ENCODE data around the gene SLC16A5. TPM values are rescaled to one million over a fixed set of nuclear protein-coding genes. Genes with fewer than 3 reads are reported as not detected.
"Not testable (repeated sequence)": the region's sequence is repeated elsewhere in the genome, so short reads cannot be mapped to it uniquely, and the experiment has no call there.

SLC16A5 gene
- polyA plus RNA-seq, 1 donor, result 25.5 TPM

- no peak overlapping the region for H3K27ac ChIP-seq (ENCODE audit: low read length)
- peaks cover 18% of the 10 kb centered on the region for H3K36me3 ChIP-seq (ENCODE audit: control insufficient read depth, insufficient read depth, low read length)
- no peaks in the 10 kb centered on the region for H3K9me3 ChIP-seq (ENCODE audit: control insufficient read depth, low read depth, low read length)
- H3K4me1 ChIP-seq (ENCODE audit: control insufficient read depth, insufficient read depth, low read length), result peaks cover 1% of the 10 kb centered on the region
- no peak overlapping the region for H3K4me3 ChIP-seq (ENCODE audit: low read length)
- DNase-seq, result no peak
- 100% methylated on average over 1 of the region's 5 CpGs for WGBS (ENCODE audit: insufficient coverage, low lambda C conversion rate)
- H3K27me3 ChIP-seq (ENCODE audit: control insufficient read depth, insufficient read depth, low read length), result no peaks in the 10 kb centered on the region
Observed at GRCh38 chr17:75135452-75135851, 47.7 kb downstream of the SLC16A5 start.

- H3K36me3 ChIP-seq (ENCODE audit: control insufficient read depth, insufficient read depth, low read length), result peaks cover 23% of the 10 kb centered on the region
- no peak for DNase-seq
Observed at GRCh38 chr17:75135946-75136345, 48.2 kb downstream of the SLC16A5 start.

GRCh38 chr17:75137762-75138161 lies 50.0 kb downstream of the SLC16A5 start:
- not testable (repeated sequence) for H3K27ac ChIP-seq (ENCODE audit: low read length); H3K9me3 ChIP-seq (ENCODE audit: control insufficient read depth, low read depth, low read length); H3K4me1 ChIP-seq (ENCODE audit: control insufficient read depth, insufficient read depth, low read length); H3K27me3 ChIP-seq (ENCODE audit: control insufficient read depth, insufficient read depth, low read length); DNase-seq; H3K4me3 ChIP-seq (ENCODE audit: low read length)
- WGBS (ENCODE audit: insufficient coverage, low lambda C conversion rate), result no CpG with 5 or more reads among the region's 9 CpGs
- H3K36me3 ChIP-seq (ENCODE audit: control insufficient read depth, insufficient read depth, low read length), result peaks cover 35% of the 10 kb centered on the region

More at GRCh38 chr17:75135946-75136345, 48.2 kb downstream of the SLC16A5 start:
- no peaks in the 10 kb centered on the region for H3K27me3 ChIP-seq (ENCODE audit: control insufficient read depth, insufficient read depth, low read length)
- no CpG with 5 or more reads among the region's 8 CpGs for WGBS (ENCODE audit: insufficient coverage, low lambda C conversion rate)
- no peaks in the 10 kb centered on the region for H3K9me3 ChIP-seq (ENCODE audit: control insufficient read depth, low read depth, low read length)
- H3K4me3 ChIP-seq (ENCODE audit: low read length), result no peak overlapping the region
- no peak overlapping the region for H3K27ac ChIP-seq (ENCODE audit: low read length)
- no peaks in the 10 kb centered on the region for H3K4me1 ChIP-seq (ENCODE audit: control insufficient read depth, insufficient read depth, low read length)

- no peak for DNase-seq
- H3K9me3 ChIP-seq (ENCODE audit: control insufficient read depth, low read depth, low read length), result no peaks in the 10 kb centered on the region
- WGBS (ENCODE audit: insufficient coverage, low lambda C conversion rate), result no CpG with 5 or more reads among the region's 5 CpGs
Observed at GRCh38 chr17:75138519-75138918, 50.8 kb downstream of the SLC16A5 start.

GRCh38 chr17:75142236-75142971 lies 54.6 kb downstream of the SLC16A5 start:
- no peaks in the 10 kb centered on the region for H3K27me3 ChIP-seq (ENCODE audit: control insufficient read depth, insufficient read depth, low read length)
- WGBS (ENCODE audit: insufficient coverage, low lambda C conversion rate), result 100% methylated on average over 1 of the region's 13 CpGs
- no peak overlapping the region for H3K4me3 ChIP-seq (ENCODE audit: low read length)
- H3K36me3 ChIP-seq (ENCODE audit: control insufficient read depth, insufficient read depth, low read length), result peaks cover 69% of the 10 kb centered on the region
- no peaks in the 10 kb centered on the region for H3K9me3 ChIP-seq (ENCODE audit: control insufficient read depth, low read depth, low read length)
- H3K4me1 ChIP-seq (ENCODE audit: control insufficient read depth, insufficient read depth, low read length), result peaks cover 1% of the 10 kb centered on the region
- H3K27ac ChIP-seq (ENCODE audit: low read length), result no peak overlapping the region
- no peak for DNase-seq

More at GRCh38 chr17:75138519-75138918, 50.8 kb downstream of the SLC16A5 start:
- peaks cover 39% of the 10 kb centered on the region for H3K36me3 ChIP-seq (ENCODE audit: control insufficient read depth, insufficient read depth, low read length)
- H3K4me3 ChIP-seq (ENCODE audit: low read length), result no peak overlapping the region
- no peaks in the 10 kb centered on the region for H3K4me1 ChIP-seq (ENCODE audit: control insufficient read depth, insufficient read depth, low read length)
- no peak overlapping the region for H3K27ac ChIP-seq (ENCODE audit: low read length)
- H3K27me3 ChIP-seq (ENCODE audit: control insufficient read depth, insufficient read depth, low read length), result no peaks in the 10 kb centered on the region

- peaks cover 12% of the 10 kb centered on the region for H3K4me1 ChIP-seq (ENCODE audit: control insufficient read depth, insufficient read depth, low read length)
- peaks cover 65% of the 10 kb centered on the region for H3K36me3 ChIP-seq (ENCODE audit: control insufficient read depth, insufficient read depth, low read length)
- no peak for DNase-seq
- H3K27ac ChIP-seq (ENCODE audit: low read length), result no peak overlapping the region
- no peak overlapping the region for H3K4me3 ChIP-seq (ENCODE audit: low read length)
- H3K27me3 ChIP-seq (ENCODE audit: control insufficient read depth, insufficient read depth, low read length), result no peaks in the 10 kb centered on the region
- 100% methylated on average over 1 of the region's 11 CpGs for WGBS (ENCODE audit: insufficient coverage, low lambda C conversion rate)
- H3K9me3 ChIP-seq (ENCODE audit: control insufficient read depth, low read depth, low read length), result no peaks in the 10 kb centered on the region
Observed at GRCh38 chr17:75144816-75145512, 57.2 kb downstream of the SLC16A5 start.

- peaks cover 12% of the 10 kb centered on the region for H3K4me1 ChIP-seq (ENCODE audit: control insufficient read depth, insufficient read depth, low read length)
- no peaks in the 10 kb centered on the region for H3K9me3 ChIP-seq (ENCODE audit: control insufficient read depth, low read depth, low read length)
- H3K27me3 ChIP-seq (ENCODE audit: control insufficient read depth, insufficient read depth, low read length), result no peaks in the 10 kb centered on the region
- H3K4me3 ChIP-seq (ENCODE audit: low read length), result no peak overlapping the region
- no peak for DNase-seq
- peaks cover 53% of the 10 kb centered on the region for H3K36me3 ChIP-seq (ENCODE audit: control insufficient read depth, insufficient read depth, low read length)
- WGBS (ENCODE audit: insufficient coverage, low lambda C conversion rate), result no CpG with 5 or more reads among the region's 3 CpGs
- no peak overlapping the region for H3K27ac ChIP-seq (ENCODE audit: low read length)
Observed at GRCh38 chr17:75146592-75146991, 58.8 kb downstream of the SLC16A5 start.

- no CpG with 5 or more reads among the region's 6 CpGs for WGBS (ENCODE audit: insufficient coverage, low lambda C conversion rate)
- H3K4me3 ChIP-seq (ENCODE audit: low read length), result no peak overlapping the region
- no peaks in the 10 kb centered on the region for H3K27me3 ChIP-seq (ENCODE audit: control insufficient read depth, insufficient read depth, low read length)
- peaks cover 43% of the 10 kb centered on the region for H3K36me3 ChIP-seq (ENCODE audit: control insufficient read depth, insufficient read depth, low read length)
- H3K9me3 ChIP-seq (ENCODE audit: control insufficient read depth, low read depth, low read length), result no peaks in the 10 kb centered on the region
- DNase-seq, result peak; percentile 48 to 78
- H3K27ac ChIP-seq (ENCODE audit: low read length), result peak overlapping the region; percentile 72
- peaks cover 20% of the 10 kb centered on the region for H3K4me1 ChIP-seq (ENCODE audit: control insufficient read depth, insufficient read depth, low read length)
Observed at GRCh38 chr17:75147878-75148546, 60.3 kb downstream of the SLC16A5 start.

GRCh38 chr17:75151930-75152329 lies 64.2 kb downstream of the SLC16A5 start:
- H3K9me3 ChIP-seq (ENCODE audit: control insufficient read depth, low read depth, low read length), result no peaks in the 10 kb centered on the region
- 89% methylated on average over 1 of the region's 6 CpGs for WGBS (ENCODE audit: insufficient coverage, low lambda C conversion rate)
- peak overlapping the region; percentile 69 for H3K27ac ChIP-seq (ENCODE audit: low read length)
- H3K4me3 ChIP-seq (ENCODE audit: low read length), result no peak overlapping the region
- H3K27me3 ChIP-seq (ENCODE audit: control insufficient read depth, insufficient read depth, low read length), result no peaks in the 10 kb centered on the region
- H3K36me3 ChIP-seq (ENCODE audit: control insufficient read depth, insufficient read depth, low read length), result peaks cover 8% of the 10 kb centered on the region
- peak in 1 of 2 donors; percentile 14 for DNase-seq
- peaks cover 21% of the 10 kb centered on the region for H3K4me1 ChIP-seq (ENCODE audit: control insufficient read depth, insufficient read depth, low read length)

- no peaks in the 10 kb centered on the region for H3K9me3 ChIP-seq (ENCODE audit: control insufficient read depth, low read depth, low read length)
- H3K36me3 ChIP-seq (ENCODE audit: control insufficient read depth, insufficient read depth, low read length), result peaks cover 3% of the 10 kb centered on the region
- 34% methylated on average over 4 of the region's 6 CpGs for WGBS (ENCODE audit: insufficient coverage, low lambda C conversion rate)
- H3K4me3 ChIP-seq (ENCODE audit: low read length), result peak overlapping the region; percentile 96
- no peaks in the 10 kb centered on the region for H3K27me3 ChIP-seq (ENCODE audit: control insufficient read depth, insufficient read depth, low read length)
- DNase-seq, result no peak
- peaks cover 18% of the 10 kb centered on the region for H3K4me1 ChIP-seq (ENCODE audit: control insufficient read depth, insufficient read depth, low read length)
- peak overlapping the region; percentile 69 for H3K27ac ChIP-seq (ENCODE audit: low read length)
Observed at GRCh38 chr17:75152523-75152921, 64.8 kb downstream of the SLC16A5 start.
